Transverse colon (tissue), 4 donors: ENCODE results near the gene FILIP1L. TPM values are rescaled to one million over a fixed set of nuclear protein-coding genes. Genes with fewer than 3 reads are reported as not detected.

Experiments used
- DNase-seq: peaks from one replicate; pipeline ENCODE4 v3.0.0-alpha.2; 2019
- H3K27ac ChIP-seq, 4 donors: fragments of 200-600 bp; sonication (generic); 2 replicates each; pipeline ENCODE4 v1.5.1; 2016 to 2018; ENCODE audit warnings: inconsistent platforms in 4 of 4
- H3K27me3 ChIP-seq: fragments of 200-600 bp; sonication (generic); 2 replicates; pipeline ENCODE4 v1.5.1; 2017; ENCODE audit warnings: inconsistent platforms
- H3K36me3 ChIP-seq, 4 donors: fragments of 200-600 bp; sonication (generic); 2 replicates each; pipeline ENCODE4 v1.5.1; 2017 to 2019; ENCODE audit warnings: inconsistent platforms in 4 of 4
- H3K4me1 ChIP-seq, 4 donors: fragments of 200-600 bp; sonication (generic); 2 replicates each; pipeline ENCODE4 v1.5.1; 2017 to 2020; ENCODE audit warnings: inconsistent platforms in 4 of 4
- H3K4me3 ChIP-seq, 4 donors: fragments of 200-600 bp; sonication (generic); 1 replicate in 1 of 4; 2 replicates in 3 of 4; pipeline versions ENCODE4 v1.5.1 to v1.6.1; 2017 to 2019; ENCODE audit warnings: inconsistent platforms in 4 of 4
- H3K9me3 ChIP-seq, 2 donors: fragments of 200-600 bp; sonication (generic); 2 replicates each; pipeline ENCODE4 v1.5.1; 2017 to 2019; ENCODE audit warnings: inconsistent platforms in 2 of 2
- CTCF ChIP-seq, 5 experiments: fragments of 200-600 bp in 3 of 5; fragments of 450-650 bp in 2 of 5; sonication (generic) in 3 of 5; IDR thresholded peaks; 1 replicate in 2 of 5; 2 replicates in 3 of 5; pipeline ENCODE4 v1.5.1; 2016 to 2017; ENCODE audit warnings: antibody characterized with exemption in 5 of 5, inconsistent platforms in 3 of 5, mild to moderate bottlenecking in 2 of 5, moderate library complexity in 1 of 5
- EP300 ChIP-seq: sonication (generic); formaldehyde crosslinking; IDR thresholded peaks from one replicate; pipeline ENCODE4 v1.6.1; 2017; ENCODE audit warnings: antibody characterized with exemption, low read depth
- POLR2A ChIP-seq: fragments of 450-650 bp; IDR thresholded peaks from one replicate; pipeline ENCODE4 v1.6.1; 2016; ENCODE audit warnings: antibody characterized with exemption, mild to moderate bottlenecking, moderate library complexity
- POLR2AphosphoS5 ChIP-seq, 3 donors: sonication (generic); formaldehyde crosslinking; IDR thresholded peaks; one replicate each; pipeline ENCODE4 v1.6.1; 2016; ENCODE audit warnings: antibody characterized with exemption in 3 of 3
- WGBS, 2 donors: methylation state at CpG; one replicate each; pipeline ENCODE4 v1.1.5; 2018; ENCODE audit warnings: low coverage in 1 of 2; 5-methylcytosine and 5-hydroxymethylcytosine counted together
- in situ Hi-C, 4 donors: fragments of 200-750 bp; cut with MboI; loops; one replicate each; pipeline versions ENCODE4 v1.15.0 to v1.15.1; 2017; ENCODE audit warnings: low sequenced_read_pairs in 3 of 4, low pct_ligation_motif_present in 1 of 4, low pct_unique_long_range_greater_than_20kb in 1 of 4
- intact Hi-C: fragments of 100-400 bp; cut with DNase I; formaldehyde crosslinking; loops from one replicate; pipeline ENCODE4 v1.15.1; 2023; ENCODE audit warnings: low total_unique reads
- total RNA-seq, 4 donors: library from RNA; depleted of rRNA; stranded (reverse); fragments of >200 nt; gene quantifications; one replicate each; pipeline ENCODE4 v1.1.0, GENCODE V29; 2016

The FILIP1L gene
- total RNA-seq, 4 donors from 2014 or later = 12.3 to 38.2 (median 26.9) TPM

- H3K4me3 ChIP-seq = no peak overlapping the region
- no peaks in the 10 kb centered on the region for H3K9me3 ChIP-seq
- intact Hi-C loops (no loop called here), in situ Hi-C loops (no loop called here)
- peaks cover 8 to 17% (median 13%) of the 10 kb centered on the region in 4 donors for H3K4me1 ChIP-seq
- no peaks in the 10 kb centered on the region for H3K36me3 ChIP-seq
- TF ChIP-seq POLR2A (no peak), POLR2AphosphoS5 (IDR thresholded peaks at IDR 0.05) (no peak)
- no peak overlapping the region for H3K27ac ChIP-seq
- no peak for DNase-seq
- no peaks in the 10 kb centered on the region for H3K27me3 ChIP-seq
These were observed 91.8 kb downstream of the FILIP1L start for GRCh38 chr3:100022506-100022905.

GRCh38 chr3:100020876-100021644 is 93.2 kb downstream of the FILIP1L start:
- peak overlapping the region in 3 of 4 donors; percentile 18 to 45 (median 28) for H3K27ac ChIP-seq
- TF ChIP-seq POLR2AphosphoS5 (IDR thresholded peaks at IDR 0.05) (no peak), POLR2A (no peak), EP300 (no peak), CTCF (IDR thresholded peaks at IDR 0.05) (no peak)
- no peaks in the 10 kb centered on the region for H3K36me3 ChIP-seq
- in situ Hi-C loops = no loop called here
- no peak overlapping the region for H3K4me3 ChIP-seq
- H3K27me3 ChIP-seq = no peaks in the 10 kb centered on the region
- DNase-seq = no peak
- intact Hi-C loops = no loop called here
- no peaks in the 10 kb centered on the region for H3K9me3 ChIP-seq
- H3K4me1 ChIP-seq = peaks cover 8 to 17% (median 13%) of the 10 kb centered on the region in 4 donors
- 76 to 91% methylated on average over 3 to 9 of the region's 9 CpGs for WGBS, 2 donors

- WGBS, 2 donors = 89 to 95% methylated on average over 1 of the region's 1 CpG
- no peak for TF ChIP-seq EP300
- no peak for TF ChIP-seq POLR2A
- no peak for TF ChIP-seq POLR2AphosphoS5 (IDR thresholded peaks at IDR 0.05)
- TF ChIP-seq CTCF (IDR thresholded peaks at IDR 0.05) = no peak
- Histone ChIP-seq H3K36me3 (no peaks in the 10 kb centered on the region), H3K4me3 (no peak overlapping the region), H3K9me3 (no peaks in the 10 kb centered on the region), H3K27me3 (no peaks in the 10 kb centered on the region), H3K27ac (no peak overlapping the region), H3K4me1 (peaks cover 6 to 12% (median 7%) of the 10 kb centered on the region in 4 donors)
- no peak for DNase-seq
- intact Hi-C loops (no loop called here), in situ Hi-C loops (no loop called here)
These were observed 94.6 kb downstream of the FILIP1L start for GRCh38 chr3:100019719-100020118.

GRCh38 chr3:100018806-100019205 is 95.5 kb downstream of the FILIP1L start:
- in situ Hi-C loops = no loop called here
- TF ChIP-seq CTCF (IDR thresholded peaks at IDR 0.05) (no peak), POLR2AphosphoS5 (IDR thresholded peaks at IDR 0.05) (no peak), POLR2A (no peak), EP300 (no peak)
- Histone ChIP-seq H3K4me3 (no peak overlapping the region), H3K4me1 (peaks cover 0 to 8% (median 2%) of the 10 kb centered on the region in 4 donors), H3K9me3 (no peaks in the 10 kb centered on the region), H3K36me3 (no peaks in the 10 kb centered on the region), H3K27me3 (no peaks in the 10 kb centered on the region), H3K27ac (no peak overlapping the region)
- intact Hi-C loops = no loop called here
- no peak for DNase-seq

GRCh38 chr3:100010087-100010417 is 104.2 kb downstream of the FILIP1L start:
- peaks cover 1 to 40% (median 10%) of the 10 kb centered on the region in 4 donors for H3K4me1 ChIP-seq
- DNase-seq = no peak
- intact Hi-C loops = no loop called here
- in situ Hi-C loops = no loop called here
- H3K27me3 ChIP-seq = no peaks in the 10 kb centered on the region
- no peak overlapping the region for H3K27ac ChIP-seq
- TF ChIP-seq EP300 (no peak), CTCF (IDR thresholded peaks at IDR 0.05) (no peak), POLR2A (no peak), POLR2AphosphoS5 (IDR thresholded peaks at IDR 0.05) (no peak)
- no peak overlapping the region for H3K4me3 ChIP-seq
- 96 to 100% methylated on average over 1 of the region's 1 CpG for WGBS, 2 donors
- H3K36me3 ChIP-seq = no peaks in the 10 kb centered on the region
- H3K9me3 ChIP-seq = no peaks in the 10 kb centered on the region
